GM19240 (cell line): ENCODE measurements around the gene PCIF1.
A peak's percentile ranks its signal among the peaks of the same experiment; 100 is the strongest.

Experiments used
- DNase-seq: peaks from one replicate; pipeline ENCODE4 v3.0.0; 2011; ENCODE audit warnings: low spot score; ENCODE audit not compliant: insufficient read length

PCIF1 gene

DNA sequence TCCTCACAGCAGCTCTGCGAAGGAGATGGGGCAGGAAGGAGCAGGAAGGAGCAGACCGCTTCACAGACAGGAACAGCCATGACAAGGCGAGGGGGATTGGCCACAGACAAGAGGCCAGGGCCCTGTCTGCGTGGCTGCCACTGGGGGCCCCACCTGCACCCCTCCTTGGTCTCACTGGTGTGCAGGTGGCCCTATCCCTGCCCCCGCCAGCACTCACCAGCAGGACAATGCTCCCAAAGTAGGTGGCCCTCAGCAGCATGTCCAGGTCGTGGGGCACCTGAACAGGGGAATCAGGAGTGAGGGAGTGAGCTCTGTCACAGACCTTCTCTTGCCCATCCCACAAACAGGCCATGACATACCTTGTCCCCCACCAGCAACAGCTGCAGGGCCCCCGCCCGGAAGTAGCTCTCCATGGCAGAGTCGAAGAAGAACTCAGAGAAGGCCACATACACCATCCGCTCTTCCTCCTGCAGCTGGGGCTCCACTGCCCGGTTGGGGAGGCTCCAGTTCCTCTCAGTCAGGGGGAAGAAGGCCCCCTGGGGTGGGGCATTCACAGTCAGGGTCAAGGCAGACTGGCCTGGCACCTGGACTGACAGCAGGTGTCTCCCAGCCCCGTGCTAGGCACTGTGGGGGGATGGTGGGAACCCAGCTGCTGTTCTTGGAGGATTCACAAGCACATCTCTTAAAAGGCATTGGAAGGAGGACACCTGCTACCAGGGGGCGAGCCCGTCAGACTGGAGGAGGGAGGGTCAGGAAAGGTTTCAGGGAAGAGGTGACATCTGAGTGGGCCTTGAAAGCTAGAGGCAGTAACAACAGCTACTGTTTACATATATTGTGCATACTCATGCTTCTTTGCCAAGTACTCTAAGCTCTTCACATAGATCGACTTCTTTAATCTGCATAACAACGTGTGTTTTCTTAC lies 29.6 kb upstream of the PCIF1 start:
- DNase-seq: no peak

DNA sequence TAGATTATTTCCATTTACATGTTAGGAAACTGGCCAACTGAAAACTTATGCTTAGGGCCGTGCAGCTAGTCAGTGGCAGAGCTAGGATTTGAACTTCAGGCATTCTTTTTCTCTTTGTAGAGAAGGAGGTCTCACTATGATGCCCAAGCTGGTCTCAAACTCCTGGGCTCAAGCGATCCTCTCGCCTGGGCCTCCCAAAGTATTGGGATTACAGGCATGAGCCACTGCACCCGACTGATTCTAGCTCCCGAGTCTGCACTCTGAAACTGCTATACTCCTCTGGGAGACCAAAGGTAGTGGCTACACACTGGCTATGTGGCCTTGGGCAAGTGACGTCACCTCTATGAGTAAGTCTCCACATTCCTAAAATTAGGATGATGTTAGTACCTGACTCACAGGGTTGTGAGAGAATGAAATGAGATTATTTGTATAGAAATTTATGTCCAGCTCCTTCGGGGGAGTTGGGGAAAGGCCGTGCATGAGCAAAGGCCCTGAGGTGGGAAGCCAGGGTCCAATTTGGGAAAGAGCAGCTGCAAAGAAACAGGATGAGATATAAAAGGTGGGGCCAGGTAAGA lies 28.9 kb upstream of the PCIF1 start:
- DNase-seq: no peak

DNA sequence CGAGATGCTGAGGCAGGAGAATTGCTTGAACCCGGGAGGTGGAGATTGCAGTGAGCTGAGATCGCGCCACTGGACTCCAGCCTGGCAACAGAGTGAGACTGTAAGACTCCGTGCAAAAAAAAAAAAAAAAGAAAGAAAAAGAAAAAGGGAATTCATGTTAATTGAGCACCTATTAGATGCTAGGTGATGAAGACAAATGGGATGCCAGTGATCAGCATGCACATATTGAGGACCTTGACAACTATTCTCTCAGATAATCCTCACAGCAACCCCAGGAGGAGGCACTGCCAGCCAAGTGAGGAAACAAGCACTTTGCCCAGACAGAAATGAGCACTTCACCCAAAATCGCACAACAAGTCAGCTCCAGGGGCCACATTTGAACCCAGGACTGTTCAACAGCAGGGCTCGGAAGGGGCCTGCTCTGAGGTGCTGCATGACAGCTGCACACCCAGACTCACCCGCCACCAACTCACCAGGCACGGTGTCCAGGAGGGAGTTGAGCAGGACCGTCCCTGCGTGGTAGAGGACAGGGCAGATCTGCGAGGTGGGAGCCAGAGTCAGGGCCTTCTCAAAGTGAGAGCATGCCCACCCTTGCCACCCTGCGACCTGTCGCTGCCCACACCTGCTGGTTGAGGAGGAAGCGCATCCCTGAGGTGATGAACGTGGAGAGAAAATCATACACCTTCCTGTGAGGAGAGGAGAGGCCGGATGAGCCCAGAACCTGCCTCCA lies 27.1 kb upstream of the PCIF1 start:
- no peak for DNase-seq

DNA sequence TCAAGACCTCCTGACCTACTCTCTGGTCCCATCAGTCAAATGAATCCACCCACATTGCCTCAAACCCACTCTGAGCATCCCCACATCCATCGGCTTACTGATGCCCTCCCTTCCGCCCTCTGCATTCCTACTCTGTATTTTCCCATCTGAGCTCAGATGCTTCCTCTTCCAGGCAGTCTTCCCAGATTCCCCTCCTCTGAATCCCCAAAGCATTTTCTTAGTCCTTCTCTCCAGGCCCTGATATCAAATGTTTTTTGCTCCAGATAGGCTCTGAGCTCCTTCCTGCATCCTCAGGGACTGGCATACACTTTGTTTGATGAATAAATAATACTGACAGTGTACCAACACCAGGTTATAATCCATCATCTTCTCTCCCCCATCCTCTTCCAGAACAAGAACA lies 26.4 kb upstream of the PCIF1 start:
- DNase-seq: no peak

DNA sequence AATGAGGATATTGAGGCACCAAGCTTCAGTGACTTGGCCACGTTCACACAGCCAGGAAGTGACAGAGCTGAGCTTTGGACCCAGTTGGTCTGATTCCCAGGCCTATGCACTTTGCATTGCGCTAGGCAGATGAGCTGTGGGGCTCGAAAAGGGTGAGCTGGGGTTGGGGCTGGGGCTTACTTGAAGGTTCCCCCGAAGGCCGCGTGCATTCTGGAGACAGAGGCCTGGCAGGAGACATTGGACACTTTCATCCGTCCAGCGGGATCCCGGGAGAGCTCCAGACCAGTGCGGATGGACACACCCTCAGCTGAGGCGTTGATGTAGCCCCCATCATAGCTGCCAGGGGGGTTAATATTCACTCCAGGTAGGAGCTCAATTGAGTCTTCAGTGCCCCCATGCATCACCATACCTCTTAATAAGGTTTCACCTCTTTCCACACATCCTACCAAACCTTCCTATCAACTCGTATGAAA lies 25.1 kb upstream of the PCIF1 start:
- DNase-seq: no peak

DNA sequence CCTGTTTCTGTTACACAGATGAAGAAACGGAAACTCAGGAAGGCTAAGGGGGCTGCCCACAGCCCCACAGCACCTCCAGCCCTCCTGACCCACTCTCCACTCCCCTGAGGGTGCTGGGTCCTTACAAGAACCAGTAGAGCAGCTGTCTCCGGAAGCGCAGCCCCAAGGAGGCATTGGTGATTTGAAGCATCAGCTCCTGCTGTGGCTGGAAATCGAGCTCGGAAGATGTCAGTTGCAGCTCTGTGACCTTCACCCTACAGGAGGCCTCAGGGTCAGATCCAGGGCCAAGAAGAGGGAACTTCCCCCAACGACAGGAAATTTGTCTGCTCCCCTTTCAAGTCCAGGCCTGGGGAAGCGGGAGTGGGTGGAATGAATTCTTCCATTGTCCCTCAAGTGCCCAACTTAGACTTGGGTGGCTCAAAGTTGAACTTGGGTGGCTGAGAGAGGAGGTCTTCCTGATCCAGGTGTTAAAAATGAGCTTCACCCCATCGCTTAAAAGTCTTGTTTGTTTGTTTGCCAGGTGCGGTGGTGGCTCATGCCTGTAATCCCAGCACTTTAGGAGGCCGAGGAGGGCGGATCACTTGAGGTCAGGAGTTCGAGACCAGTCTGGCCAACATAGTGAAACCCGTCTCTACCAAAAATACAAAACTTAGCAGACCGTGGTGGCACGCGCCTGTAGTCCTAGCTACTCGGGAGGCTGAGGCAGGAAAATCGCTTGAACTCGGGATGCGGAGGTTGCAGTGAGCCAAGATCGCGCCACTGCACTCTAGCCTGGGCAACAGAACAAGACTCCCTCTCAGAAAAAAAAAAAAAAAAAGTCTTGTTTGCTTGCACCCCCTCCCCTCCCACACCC lies 24.4 kb upstream of the PCIF1 start:
- no peak for DNase-seq

DNA sequence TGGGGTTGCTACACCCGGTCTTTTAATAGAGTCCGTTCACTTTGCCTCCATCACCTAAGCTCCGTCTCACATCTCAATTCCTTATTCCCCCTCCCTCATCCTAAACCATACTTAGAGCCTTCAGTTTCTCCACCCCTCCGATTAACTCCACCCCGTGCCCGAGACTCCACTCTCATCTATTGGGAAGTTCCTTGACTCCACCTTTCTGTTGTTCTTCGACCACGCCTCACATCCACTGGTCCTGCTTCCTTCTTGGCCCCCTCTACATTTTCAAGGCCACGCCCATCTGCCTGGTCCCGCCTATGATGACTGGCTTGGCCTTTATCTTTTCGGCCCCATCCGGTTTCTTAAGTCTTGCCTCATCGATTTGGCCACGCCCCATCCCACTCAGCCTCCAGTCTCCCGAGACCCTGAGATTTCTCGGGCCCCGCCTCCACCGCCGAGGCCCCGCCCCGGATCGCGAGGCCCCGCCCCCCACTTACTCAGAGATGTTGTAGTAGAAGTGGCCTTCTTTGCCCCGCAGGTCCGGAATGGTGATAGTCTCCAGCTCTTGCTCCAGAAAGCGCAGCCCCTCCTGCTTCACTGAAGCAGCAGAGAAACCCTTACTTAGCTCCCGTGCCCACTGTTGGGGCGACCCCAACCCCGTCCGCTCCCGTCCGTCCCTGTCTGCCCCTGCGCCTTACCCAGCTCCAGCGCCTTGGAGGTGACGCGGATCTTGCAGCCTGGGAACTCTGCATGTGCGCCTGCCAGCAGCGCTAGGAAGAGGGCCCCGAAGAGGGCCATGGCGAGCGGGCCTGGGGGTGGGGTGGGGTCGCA lies 23.6 kb upstream of the PCIF1 start:
- DNase-seq: peak; percentile 92

DNA sequence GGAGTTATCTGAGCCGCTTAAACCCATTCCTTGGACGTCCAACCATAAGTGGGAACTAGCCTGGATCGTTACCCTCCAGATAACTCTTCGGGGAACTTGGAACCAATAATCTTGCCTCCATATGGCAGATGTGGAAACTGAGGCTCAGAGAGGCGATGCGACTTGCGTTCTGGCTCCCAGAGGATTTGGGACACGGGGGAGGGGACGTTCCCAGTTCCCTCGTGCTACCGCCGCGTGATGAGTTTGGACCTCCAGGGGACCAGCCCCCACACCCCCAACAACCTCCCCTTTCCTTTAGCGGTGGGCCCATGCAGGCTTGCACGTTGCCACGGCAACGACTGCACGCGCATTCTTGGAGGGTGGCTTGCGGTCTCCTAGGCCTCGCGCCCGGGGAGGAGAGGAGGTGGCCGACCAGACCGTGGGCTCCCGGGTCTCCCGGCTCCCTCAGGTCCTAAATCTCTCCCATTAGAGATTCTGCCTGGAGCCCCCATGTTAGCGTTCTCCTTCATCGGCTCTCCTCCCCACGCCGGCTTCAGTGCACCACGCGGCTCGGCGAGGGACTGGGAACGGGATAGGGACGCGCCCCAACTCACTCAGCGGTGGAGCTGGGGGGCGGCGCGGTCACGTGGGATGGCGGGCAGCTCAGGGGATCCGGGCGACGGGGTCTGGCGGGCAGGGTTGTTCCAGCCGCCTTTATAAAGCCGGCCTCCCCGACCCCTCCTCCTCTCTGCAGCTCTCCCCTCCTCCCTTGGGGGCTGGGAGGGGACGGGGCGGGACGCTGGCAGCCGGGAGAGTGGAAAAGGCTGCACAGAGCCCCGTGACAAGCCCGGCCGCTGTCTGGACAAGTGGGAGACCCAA lies 22.8 kb upstream of the PCIF1 start, which contains the start of gene PLTP:
Gene PLTP (minus strand): TSS at position 670 of the 858 bp plus-strand sequence. CDS start 703 bp downstream, outside the sequence.
- no peak for DNase-seq

DNA sequence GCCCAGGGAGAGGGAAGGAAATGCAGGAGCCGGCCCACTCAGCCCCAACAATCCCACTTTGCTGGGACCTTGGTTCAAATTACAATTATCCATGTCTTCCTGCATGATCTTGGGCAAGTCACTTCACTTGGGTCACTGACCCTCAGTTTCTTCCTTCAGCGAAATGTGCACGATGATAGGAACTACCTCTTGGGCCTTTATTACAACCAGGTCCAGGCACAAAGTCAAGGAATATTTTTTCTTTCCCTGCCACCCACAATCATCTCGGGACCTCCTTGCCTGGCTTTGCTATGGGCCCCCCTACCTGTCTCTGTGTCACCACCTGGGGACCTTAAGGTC lies 22.2 kb upstream of the PCIF1 start:
- DNase-seq: no peak

DNA sequence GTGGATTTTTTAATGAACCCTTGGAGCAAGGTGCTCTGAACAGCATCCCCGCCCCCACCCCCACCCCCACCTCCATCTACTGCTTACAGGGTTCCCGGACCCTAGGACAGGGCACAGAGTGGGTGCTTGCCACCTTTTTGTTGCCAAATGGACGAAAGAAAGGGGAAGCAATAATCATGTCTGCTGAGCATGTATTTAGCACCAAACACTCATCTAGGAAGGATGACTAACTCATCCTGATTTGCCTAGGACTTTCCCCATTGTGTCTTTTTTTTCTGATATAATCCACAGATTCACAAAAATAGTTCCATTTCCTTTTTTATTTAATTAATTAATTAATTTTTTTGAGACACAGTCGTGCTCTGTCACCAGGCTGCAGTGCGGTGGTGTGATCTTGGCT lies 21.4 kb upstream of the PCIF1 start:
- no peak for DNase-seq

DNA sequence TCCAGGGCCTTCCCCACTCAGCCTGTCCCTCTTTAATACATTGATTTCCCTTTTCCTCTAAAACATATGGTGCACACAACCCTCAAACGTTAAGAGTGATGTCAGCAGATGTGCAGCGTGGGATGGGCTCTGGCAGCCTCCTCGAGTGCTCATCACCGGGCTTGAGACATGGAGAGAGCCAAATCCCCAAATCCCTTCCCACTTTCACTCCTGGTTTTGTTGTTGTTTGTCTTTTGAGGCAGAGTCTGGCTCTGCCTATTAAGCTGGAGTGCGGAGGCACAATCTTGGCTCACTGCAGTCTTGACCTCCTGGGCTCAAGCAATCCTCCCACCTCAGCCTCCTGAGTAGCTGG lies 16.7 kb upstream of the PCIF1 start:
- no peak for DNase-seq

DNA sequence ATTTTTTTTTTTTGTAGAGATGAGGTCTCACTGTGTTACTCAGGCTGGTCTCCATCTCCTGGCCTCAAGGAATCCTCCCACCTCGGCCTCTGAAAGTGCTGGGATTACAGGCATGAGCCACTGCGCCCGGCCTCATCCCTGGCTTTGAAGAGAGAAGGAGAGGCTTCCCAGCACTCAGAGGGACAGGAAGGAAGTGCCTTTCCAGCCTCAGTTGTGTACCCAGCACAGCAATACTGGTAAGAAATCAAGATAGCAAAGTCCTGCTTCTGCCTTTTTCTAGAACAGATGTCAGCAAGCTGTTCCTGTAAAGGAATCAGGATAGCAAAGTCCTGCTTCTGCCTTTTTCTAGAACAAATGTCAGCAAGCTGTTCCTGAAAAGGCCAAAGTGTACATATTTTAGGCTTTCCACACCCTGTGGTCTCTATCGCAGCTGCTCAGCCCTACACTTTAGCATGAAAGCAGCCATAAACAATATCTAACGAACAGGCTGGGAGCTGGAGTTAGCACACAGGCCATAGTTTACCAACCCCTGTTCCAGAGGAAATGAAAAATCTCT lies 16.2 kb upstream of the PCIF1 start:
- no peak for DNase-seq

DNA sequence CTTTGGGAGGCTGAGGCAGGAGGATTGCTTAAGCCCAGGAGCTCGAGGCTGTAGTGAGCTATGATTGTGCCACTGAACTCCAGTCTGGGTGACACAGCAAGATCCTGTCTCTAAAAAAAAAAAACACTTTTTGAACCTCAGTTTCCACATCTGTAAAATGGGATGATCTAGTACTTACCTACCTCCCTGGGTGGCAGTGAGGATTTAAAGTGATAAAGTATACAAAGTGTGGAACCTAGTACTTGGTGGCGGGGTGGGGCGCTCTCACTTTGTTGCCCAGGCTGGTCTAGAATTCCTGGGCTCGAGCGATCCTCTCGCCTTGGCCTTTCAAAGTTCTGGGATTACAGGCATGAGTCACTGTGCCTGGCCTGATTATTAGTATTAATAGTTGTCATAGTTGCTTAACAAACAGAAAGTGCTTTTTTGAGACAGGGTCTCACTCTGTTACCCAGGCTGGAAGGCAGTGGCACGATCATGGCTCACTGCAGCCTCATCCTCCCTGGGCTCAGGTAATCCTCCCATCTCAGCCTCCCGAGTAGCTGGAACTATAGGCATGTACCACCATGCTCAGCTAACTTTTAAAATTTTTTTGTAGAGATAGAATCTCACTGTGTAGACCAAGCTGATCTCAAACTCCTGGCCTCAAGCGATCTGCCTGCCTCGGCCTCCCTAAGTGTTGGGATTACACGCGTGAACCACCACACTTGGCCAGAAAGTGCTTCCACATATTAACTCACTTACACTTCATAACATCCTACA lies 15.5 kb upstream of the PCIF1 start:
- no peak for DNase-seq

DNA sequence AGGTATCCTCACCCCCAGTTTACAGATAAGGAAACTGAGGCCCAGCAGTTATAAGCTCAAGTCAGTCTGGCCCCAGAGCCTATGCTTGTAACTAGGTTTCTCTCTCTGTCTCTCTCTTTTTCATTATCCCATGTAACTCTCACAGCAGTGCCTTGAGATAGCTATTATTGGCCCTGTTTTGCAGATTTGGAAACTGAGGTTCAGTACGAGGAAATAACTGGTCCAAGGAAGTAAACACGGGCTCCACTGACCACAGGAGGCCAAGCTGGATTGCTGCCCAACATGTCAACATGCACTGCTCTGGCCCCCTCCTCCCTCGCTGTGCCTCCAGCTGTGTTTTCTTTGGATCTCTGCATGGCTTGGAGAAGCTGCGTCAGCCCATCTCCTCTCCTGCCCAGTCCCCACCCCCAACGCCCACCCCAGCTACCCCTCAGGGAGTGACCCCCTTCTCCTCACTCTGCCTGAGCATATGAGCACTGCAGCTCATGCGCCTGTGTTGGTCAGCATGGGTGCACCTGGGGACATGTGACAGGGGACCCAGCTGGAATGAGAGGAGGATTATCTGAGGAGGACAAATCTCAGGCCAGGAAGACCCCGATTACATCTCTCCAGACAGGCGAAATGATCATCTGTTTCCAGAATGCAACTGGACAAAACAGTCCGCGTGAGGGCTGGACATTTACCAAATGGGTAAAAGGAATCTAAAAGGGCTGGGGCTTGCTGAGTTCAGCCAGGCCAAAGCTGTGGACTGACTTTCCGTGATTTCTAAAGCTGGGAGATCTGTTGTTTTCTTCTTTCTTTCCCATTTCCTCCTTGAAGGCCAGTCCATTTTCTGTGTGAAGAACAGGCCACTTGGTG lies 14.7 kb upstream of the PCIF1 start:
- DNase-seq: no peak

DNA sequence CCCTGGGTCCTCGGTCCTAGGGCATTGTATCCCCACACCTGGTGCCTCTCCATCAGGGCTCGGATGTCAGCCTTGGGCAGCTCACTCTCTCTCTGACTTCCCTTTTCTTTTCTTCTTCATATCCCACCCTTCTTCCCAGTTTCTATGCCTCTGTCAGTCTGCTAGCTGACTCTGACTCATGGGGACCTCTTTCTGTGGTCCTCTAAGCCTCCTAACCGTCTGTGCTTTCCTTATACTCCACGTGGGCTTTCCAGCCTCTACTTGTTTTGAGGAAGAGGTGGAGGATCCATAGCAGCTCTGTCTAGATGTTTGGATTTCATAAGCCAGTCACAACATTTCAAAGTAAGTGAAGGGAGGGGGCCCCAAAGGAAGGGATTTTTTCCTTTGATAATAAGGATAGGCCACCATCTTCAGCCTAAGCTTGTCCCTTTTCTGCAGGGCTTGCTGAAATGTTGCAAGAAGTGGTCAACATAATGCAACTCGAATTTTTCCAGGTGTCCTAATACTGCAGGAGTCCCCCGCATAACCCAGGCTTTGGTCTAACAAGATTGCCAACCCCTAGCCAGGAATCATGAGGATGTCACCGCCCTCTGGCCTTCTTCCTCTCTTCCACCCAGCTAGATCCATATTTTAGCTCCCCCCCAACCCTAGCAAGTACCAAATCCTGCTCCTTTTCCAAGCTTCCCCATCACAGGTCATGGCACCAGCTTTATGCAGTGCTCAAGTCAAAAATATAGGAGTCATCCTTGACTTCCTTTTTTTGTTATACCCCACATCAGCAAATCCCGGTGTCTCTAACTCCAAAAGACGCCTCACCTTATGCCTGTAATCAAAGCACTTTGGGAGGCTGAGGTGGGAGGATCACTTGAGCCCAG lies 13.8 kb upstream of the PCIF1 start:
- no peak for DNase-seq

DNA sequence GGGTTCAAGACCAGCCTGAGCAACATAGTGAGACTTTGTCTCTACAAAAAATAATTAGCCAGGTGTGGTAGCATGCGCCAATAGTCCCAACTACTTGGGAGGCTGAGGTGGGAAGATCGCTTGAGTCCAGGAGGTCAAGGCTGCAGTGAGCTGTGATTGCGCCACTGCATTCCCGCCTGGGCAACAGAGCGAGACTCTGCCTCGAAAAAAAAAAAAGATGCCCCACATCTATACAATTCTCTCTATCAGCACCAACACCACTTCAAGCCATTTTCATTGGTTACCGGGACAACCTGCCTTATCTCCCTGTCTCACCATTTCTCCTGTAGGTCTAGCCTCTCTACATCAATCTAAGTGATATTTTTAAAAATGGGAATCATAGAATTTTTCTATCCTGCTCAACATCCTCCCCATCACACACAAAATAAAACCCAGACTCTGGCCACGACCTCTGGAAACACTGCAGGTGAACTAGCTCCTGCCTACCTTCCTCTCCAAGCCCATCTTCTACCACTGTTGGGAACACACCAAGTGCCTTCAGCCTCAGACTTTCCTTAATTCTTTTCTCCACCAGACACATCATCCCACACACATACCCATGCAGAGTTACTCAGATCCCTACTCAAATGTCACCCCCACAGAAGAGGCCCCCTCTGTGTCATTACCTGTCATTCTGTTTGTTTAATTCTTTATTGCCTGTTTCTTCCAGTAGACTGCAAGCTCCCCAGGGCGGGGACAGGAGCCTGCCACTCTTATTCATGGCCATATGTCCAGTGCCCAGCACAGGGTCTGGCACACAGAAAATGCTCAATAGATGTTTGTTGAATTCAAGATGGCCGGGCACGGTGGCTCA lies 12.9 kb upstream of the PCIF1 start:
- DNase-seq: no peak
